Measurements from ENCODE around the gene SMC1B. TPM values are rescaled to one million over a fixed set of nuclear protein-coding genes. Genes with fewer than 3 reads are reported as not detected.

The SMC1B gene
- total and polyA plus RNA-seq, 2 of the 8 experiments (the other 6 are each of a cell fraction or from before 2014, with no cell fraction given): 0.02 TPM; not detected in 1

DNA sequence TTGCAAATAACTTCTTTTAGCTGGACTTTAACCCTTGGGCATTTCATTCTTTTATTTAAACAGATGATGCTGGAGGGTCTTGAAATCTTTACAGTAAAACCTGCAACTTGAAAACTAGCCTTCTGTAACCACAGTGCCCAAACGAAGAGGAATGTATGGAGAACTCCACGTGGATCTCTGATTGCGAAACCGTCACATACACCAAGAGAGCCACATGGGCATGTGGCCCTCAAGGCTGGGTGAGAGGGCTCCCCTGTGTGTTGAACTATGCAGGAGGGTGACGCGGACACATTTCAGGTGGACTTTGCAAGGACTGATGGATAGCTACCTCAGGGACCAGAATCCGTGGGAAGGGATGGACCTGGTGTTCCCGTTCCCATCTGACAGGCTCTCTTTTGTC lies 73.1 kb downstream of the SMC1B start:
- TF ChIP-seq JUN (IDR thresholded peaks at IDR 0.05; ENCODE audit: low read depth, low read length) (no peak), CEBPB (IDR thresholded peaks at IDR 0.05; ENCODE audit: low read depth, low read length) (0 out of 2 replicates have a peak, but pooled peaks have one; percentile 40)
- 85% methylated on average over 8 of the region's 8 CpGs; no CpG with 5 or more reads in 1 of the 2 experiments for WGBS, 2 experiments (ENCODE audit: extremely low coverage in 1 of 2, insufficient coverage in 1 of 2, insufficient read length in 1 of 2, insufficient replicate concordance in 2 of 2, low coverage in 1 of 2, low lambda C conversion rate in 2 of 2, missing lambda C conversion rate in 1 of 2)
- Histone ChIP-seq H3K23me2 (ENCODE audit: low read depth, low read length) (no peaks in the 10 kb centered on the region), H2BK12ac (ENCODE audit: low read depth, low read length) (no peak overlapping the region), H3K36me3 (ENCODE audit: control insufficient read depth in 2 of 4, insufficient read depth in 4 of 4, low read length in 3 of 4) (peaks cover 0 to 22% (median 4%) of the 10 kb centered on the region in 4 experiments; a peak in 4 of 8 replicates), H3K23ac (ENCODE audit: insufficient read length) (no peak overlapping the region), H3K27me3 (replicated peaks in 1 of 4; ENCODE audit: control insufficient read depth in 3 of 4, extremely low read depth in 1 of 4, insufficient read depth in 3 of 4, low read length in 3 of 4) (no peaks in the 10 kb centered on the region), H3K79me2 (ENCODE audit: control insufficient read depth in 1 of 2, insufficient read depth in 2 of 2, low read length in 2 of 2) (no peaks in the 10 kb centered on the region), H2AK5ac (ENCODE audit: low read depth, low read length) (no peak overlapping the region), H3K14ac (ENCODE audit: insufficient read length) (no peak overlapping the region), H2BK120ac (replicated peaks; ENCODE audit: low read depth, low read length) (no peak overlapping the region), H3K79me1 (ENCODE audit: low read depth, low read length) (no peaks in the 10 kb centered on the region), H3K4ac (replicated peaks; ENCODE audit: insufficient read length, low read depth, low read length) (no peak overlapping the region), H2BK5ac (ENCODE audit: low read depth, low read length) (no peak overlapping the region), H4K91ac (replicated peaks; ENCODE audit: insufficient read length, low read length) (no peak overlapping the region), H3K27ac (ENCODE audit: low read depth, low read length) (no peak overlapping the region), H3K18ac (ENCODE audit: extremely low read depth, low read length) (no peak overlapping the region), H4K20me1 (replicated peaks in 1 of 2; ENCODE audit: control insufficient read depth in 1 of 2, insufficient read depth in 2 of 2, low read length in 2 of 2) (peaks cover 0 to 2% of the 10 kb centered on the region in 2 experiments), H4K5ac (ENCODE audit: insufficient read length, low read depth, low read length) (no peak overlapping the region), H3K9me3 (ENCODE audit: insufficient read depth in 2 of 2, low read depth in 1 of 2, low read length in 1 of 2) (no peaks in the 10 kb centered on the region), H3K9ac (replicated peaks in 1 of 4; ENCODE audit: extremely low read depth in 1 of 4, low read depth in 3 of 4, low read length in 3 of 4) (no peak overlapping the region), H3K4me1 (replicated peaks in 1 of 4; ENCODE audit: control insufficient read depth in 3 of 4, insufficient read depth in 4 of 4, low read length in 3 of 4) (no peaks in the 10 kb centered on the region), H3K4me2 (ENCODE audit: insufficient read depth in 1 of 2, low read depth in 2 of 2, low read length in 2 of 2) (no peak overlapping the region), H3K56ac (replicated peaks; ENCODE audit: insufficient read length, low read depth, low read length) (no peak overlapping the region), H2BK20ac (ENCODE audit: low read length) (no peak overlapping the region), H4K8ac (ENCODE audit: extremely low read depth, insufficient read depth, low read length) (no peak overlapping the region), H3K4me3 (ENCODE audit: extremely low read depth in 1 of 4, insufficient read depth in 2 of 4, low read depth in 3 of 4, low read length in 4 of 4) (no peak overlapping the region), H2BK15ac (ENCODE audit: low read length) (no peak overlapping the region), H2AFZ (ENCODE audit: low read length) (no peak overlapping the region)
- FAIRE-seq: no peak
- DNase-seq (ENCODE audit: low read depth in 1 of 2, low spot score in 2 of 2): no peak
- ChIA-PET CTCF (ENCODE audit: partially characterized antibody) (interaction anchor here (0.6 to 1.6 kb wide), 3 partner anchors 9 to 622 kb away, joined by 3 to 5 read pairs (median 3); no protein-coding TSS in a partner anchor), POLR2A (ENCODE audit: partially characterized antibody) (no interaction called here)
